ENCODE data around the gene MTMR10. TPM values are rescaled to one million over a fixed set of nuclear protein-coding genes. Genes with fewer than 3 reads are reported as not detected.

Gene MTMR10
- total RNA-seq, 2 donors from 2014 or later, result 14.5 to 22.3 TPM

- TF ChIP-seq POLR2A (IDR thresholded peaks at IDR 0.05), result no peak
- no peak for TF ChIP-seq CTCF (IDR thresholded peaks at IDR 0.05)
- ATAC-seq (peak; percentile 33), DNase-seq (no peak)
- peaks cover 9 to 37% of the 10 kb centered on the region in 2 donors for H3K36me3 ChIP-seq (replicated peaks in 1 of 2; ENCODE audit: insufficient read depth in 1 of 2, low read depth in 2 of 2)
- H3K27me3 ChIP-seq, result no peaks in the 10 kb centered on the region
- no peak overlapping the region for H3K4me3 ChIP-seq
- H3K27ac ChIP-seq, result peak overlapping the region in 2 of 4 donors; percentile 12 to 24
- no peaks in the 10 kb centered on the region for H3K9me3 ChIP-seq
- no peaks in the 10 kb centered on the region for H3K4me1 ChIP-seq
- WGBS, 2 donors, result 73 to 74% methylated on average over 6 of the region's 6 CpGs
- intact Hi-C loops (cut with DNase I), result no loop called here
Observed at GRCh38 chr15:30956216-30957124, 35.0 kb downstream of the MTMR10 start.

GRCh38 chr15:30954674-30955073 lies 36.8 kb downstream of the MTMR10 start:
- intact Hi-C loops (cut with DNase I), result no loop called here
- Histone ChIP-seq H3K27me3 (no peaks in the 10 kb centered on the region), H3K36me3 (replicated peaks in 1 of 2; ENCODE audit: insufficient read depth in 1 of 2, low read depth in 2 of 2) (peaks cover 21 to 49% of the 10 kb centered on the region in 2 donors), H3K4me1 (no peaks in the 10 kb centered on the region), H3K9me3 (no peaks in the 10 kb centered on the region), H3K27ac (no peak overlapping the region), H3K4me3 (no peak overlapping the region)
- ATAC-seq (no peak), DNase-seq (no peak)
- TF ChIP-seq CTCF (IDR thresholded peaks at IDR 0.05) (no peak), POLR2A (IDR thresholded peaks at IDR 0.05) (no peak)
- 84 to 85% methylated on average over 1 of the region's 1 CpG for WGBS, 2 donors

- no peak for ATAC-seq
- Histone ChIP-seq H3K27ac (no peak overlapping the region), H3K4me3 (no peak overlapping the region), H3K4me1 (no peaks in the 10 kb centered on the region), H3K27me3 (no peaks in the 10 kb centered on the region), H3K9me3 (no peaks in the 10 kb centered on the region), H3K36me3 (replicated peaks in 1 of 2; ENCODE audit: insufficient read depth in 1 of 2, low read depth in 2 of 2) (peaks cover 21 to 55% of the 10 kb centered on the region in 2 donors)
- intact Hi-C loops (cut with DNase I), result no loop called here
- no peak for DNase-seq
- WGBS, 2 donors, result 84 to 85% methylated on average over 7 of the region's 7 CpGs
- no peak for TF ChIP-seq POLR2A (IDR thresholded peaks at IDR 0.05)
- no peak for TF ChIP-seq CTCF (IDR thresholded peaks at IDR 0.05)
Observed at GRCh38 chr15:30953731-30954378, 37.6 kb downstream of the MTMR10 start.

GRCh38 chr15:30953183-30953582 lies 38.2 kb downstream of the MTMR10 start:
- Histone ChIP-seq H3K4me1 (no peaks in the 10 kb centered on the region), H3K36me3 (replicated peaks in 1 of 2; ENCODE audit: insufficient read depth in 1 of 2, low read depth in 2 of 2) (peaks cover 21 to 55% of the 10 kb centered on the region in 2 donors), H3K4me3 (no peak overlapping the region), H3K27ac (no peak overlapping the region), H3K27me3 (no peaks in the 10 kb centered on the region), H3K9me3 (no peaks in the 10 kb centered on the region)
- 88 to 95% methylated on average over 7 of the region's 7 CpGs for WGBS, 2 donors
- intact Hi-C loops (cut with DNase I), result no loop called here
- ATAC-seq, result no peak
- no peak for DNase-seq
- TF ChIP-seq POLR2A (IDR thresholded peaks at IDR 0.05), result no peak
- no peak for TF ChIP-seq CTCF (IDR thresholded peaks at IDR 0.05)
